Stimulated activated CD4-positive, alpha-beta T cell treated with anti-CD3 and anti-CD28 coated beads, TNF-alpha, amount 100 ng/mL, for 4 hours (primary cell): Measurements from ENCODE around the gene TFCP2.

Experiments used
- DNase-seq, 3 experiments: peaks; one replicate each; pipeline ENCODE4 v3.0.0-alpha.2; 2020; ENCODE audit warnings: low read depth in 3 of 3

Gene TFCP2

GRCh38 chr12:51156245-51156765 is 16.6 kb downstream of the TFCP2 start:
- no peak for DNase-seq

GRCh38 chr12:51152953-51153352 is 20.0 kb downstream of the TFCP2 start:
- DNase-seq: no peak

GRCh38 chr12:51150777-51151176 is 22.2 kb downstream of the TFCP2 start:
- DNase-seq: no peak

GRCh38 chr12:51147309-51147708 is 25.6 kb downstream of the TFCP2 start:
- no peak for DNase-seq

GRCh38 chr12:51139292-51139844 is 33.6 kb downstream of the TFCP2 start:
- no peak for DNase-seq

- DNase-seq: no peak
Observed at GRCh38 chr12:51132693-51133092, 40.2 kb downstream of the TFCP2 start.

- DNase-seq: no peak
Observed at GRCh38 chr12:51131745-51132521, 41.0 kb downstream of the TFCP2 start.

- DNase-seq: no peak
Observed at GRCh38 chr12:51128919-51129318, 44.0 kb downstream of the TFCP2 start.

GRCh38 chr12:51127050-51127729 is 45.7 kb downstream of the TFCP2 start:
- DNase-seq: no peak

GRCh38 chr12:51126297-51126696 is 46.6 kb downstream of the TFCP2 start:
- no peak for DNase-seq

GRCh38 chr12:51124504-51124903 is 48.4 kb downstream of the TFCP2 start:
- DNase-seq: no peak

- no peak for DNase-seq
Observed at GRCh38 chr12:51122844-51123243, 50.1 kb downstream of the TFCP2 start.

GRCh38 chr12:51118706-51119105 is 54.2 kb downstream of the TFCP2 start:
- DNase-seq: no peak

- DNase-seq: no peak
Observed at GRCh38 chr12:51115533-51115932, 57.4 kb downstream of the TFCP2 start.

GRCh38 chr12:51108136-51108535 is 64.8 kb downstream of the TFCP2 start:
- no peak for DNase-seq

- no peak for DNase-seq
Observed at GRCh38 chr12:51103977-51104376, 69.0 kb downstream of the TFCP2 start.

GRCh38 chr12:51098611-51099010 is 74.3 kb downstream of the TFCP2 start:
- DNase-seq: no peak

GRCh38 chr12:51090705-51091229 is 82.2 kb downstream of the TFCP2 start:
- no peak for DNase-seq

GRCh38 chr12:51087818-51088217 is 85.1 kb downstream of the TFCP2 start:
- no peak for DNase-seq

GRCh38 chr12:51086933-51087332 is 86.0 kb downstream of the TFCP2 start:
- no peak for DNase-seq

- no peak for DNase-seq
Observed at GRCh38 chr12:51085757-51086156, 87.2 kb downstream of the TFCP2 start.

GRCh38 chr12:51083126-51083833 is 89.7 kb downstream of the TFCP2 start, which contains the start of gene CSRNP2:
Gene CSRNP2 (minus strand): TSS chr12:51083596. CDS start chr12:51076561, 7,035 bp downstream.
- peak; percentile 85 to 88 (median 88) for DNase-seq
